GDM1 (cell line): Measurements from ENCODE around the gene DAZAP2.
"Not testable (repeated sequence)": the region's sequence is repeated elsewhere in the genome, so short reads cannot be mapped to it uniquely, and the experiment has no call there.

Source experiments
- DNase-seq: peaks from one replicate; lab custom pipeline; 2025; lab: John Stamatoyannopoulos, UW

Gene DAZAP2

DNA sequence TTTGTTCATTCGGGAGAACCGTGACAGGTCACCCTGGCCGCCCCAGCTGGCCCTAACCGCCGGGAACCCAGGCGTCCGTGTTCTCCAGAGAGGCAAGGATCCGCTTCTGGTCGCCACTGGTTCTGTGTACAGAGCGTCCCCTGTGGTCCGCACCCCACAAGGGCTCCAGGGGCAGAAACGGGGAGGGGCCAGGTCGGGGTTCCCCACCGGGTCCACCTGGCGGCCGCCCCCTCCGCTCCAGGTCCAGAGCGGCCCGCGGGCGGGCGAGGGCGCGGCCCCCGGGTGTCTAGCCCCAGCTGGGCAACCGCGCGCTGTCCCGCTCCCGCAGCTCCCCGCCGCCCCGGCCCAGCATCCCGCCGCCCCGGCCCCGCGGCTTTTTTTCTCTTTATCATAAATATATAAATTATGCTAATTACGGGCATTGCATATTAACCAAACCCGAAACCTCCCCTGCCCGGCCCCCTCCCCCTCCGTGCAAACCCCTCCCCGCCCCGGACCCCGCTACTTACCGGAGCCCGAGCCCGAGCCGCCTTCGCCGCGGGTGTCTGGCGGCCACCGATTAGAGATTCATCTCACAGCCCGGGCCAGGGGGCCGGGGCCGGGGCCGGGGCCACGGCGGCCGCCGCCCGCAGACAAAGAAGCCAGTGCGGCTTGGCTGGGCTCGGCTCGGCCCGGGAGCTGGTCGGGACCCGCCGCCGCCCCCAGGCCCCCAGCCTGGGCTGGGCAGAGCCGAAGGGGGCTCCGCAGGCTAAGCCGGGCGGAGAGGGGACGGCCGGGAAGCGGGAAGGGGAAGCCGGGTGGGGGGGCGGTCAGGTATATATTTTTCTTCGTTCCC, 21.3 kb upstream of the DAZAP2 start:
- DNase-seq, result no peak

DNA sequence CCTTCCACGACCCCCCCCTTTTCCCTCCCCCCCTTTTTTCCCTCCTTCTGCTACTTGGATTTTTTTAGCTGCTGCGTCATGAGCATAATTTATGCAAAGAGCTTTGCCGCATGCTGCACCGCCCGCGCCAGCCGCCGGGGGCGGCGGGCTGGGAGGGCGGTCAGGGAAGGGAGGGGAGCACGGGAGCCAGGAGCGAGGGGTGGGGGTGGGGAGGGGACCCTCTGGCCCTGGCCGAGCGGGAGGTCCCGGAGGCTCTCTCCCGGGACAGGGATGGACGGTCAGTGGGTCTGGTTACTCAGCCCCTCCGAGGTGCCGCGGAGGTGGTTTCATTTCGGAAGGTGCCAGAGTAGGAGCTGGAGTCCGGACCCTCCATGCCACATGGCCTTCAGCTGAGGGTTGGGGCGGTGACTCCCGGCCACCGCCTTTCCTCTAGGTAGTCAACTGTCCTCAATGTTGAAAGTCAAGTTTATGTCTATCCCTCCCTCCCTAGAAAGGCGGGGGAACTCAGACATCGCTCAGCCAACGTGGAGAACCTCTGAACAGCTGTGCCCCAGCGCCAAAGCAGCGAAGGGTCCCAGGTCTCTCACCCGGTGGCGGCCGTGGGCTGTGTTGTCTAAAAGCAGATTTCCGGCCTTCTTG, 20.5 kb upstream of the DAZAP2 start, which contains the start of gene POU6F1:
TSS of gene POU6F1 (minus strand) at position 95 of the 639 bp plus-strand sequence. CDS start 11,226 bp downstream, outside the sequence.
- DNase-seq, result peak; percentile 65

DNA sequence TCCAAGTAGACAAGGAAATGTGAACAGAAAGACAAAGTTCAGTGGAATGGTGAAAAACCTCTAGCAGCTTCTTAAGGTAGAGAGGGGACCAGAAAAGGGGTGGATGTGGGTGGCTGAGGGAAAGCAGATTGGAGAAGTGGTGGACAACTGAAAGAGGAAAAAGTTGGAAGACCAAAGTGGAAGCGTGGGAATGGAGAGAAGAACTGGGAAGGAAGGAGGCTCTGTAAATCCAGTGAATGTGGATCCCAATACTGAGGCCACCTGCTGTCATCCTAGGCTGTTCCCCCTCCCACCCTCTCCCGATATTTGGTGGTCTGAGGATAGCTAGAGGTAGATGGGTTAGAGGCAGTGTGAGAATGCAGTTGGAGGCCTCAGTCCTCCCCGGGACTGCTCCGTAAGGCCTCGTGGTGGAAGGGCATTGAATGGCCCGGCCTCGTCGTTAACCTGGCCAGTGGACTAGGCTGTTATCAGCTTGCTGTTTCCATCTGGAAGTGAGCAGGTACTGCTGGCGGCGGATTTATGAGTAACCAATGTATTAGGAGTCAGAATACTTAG, 19.9 kb upstream of the DAZAP2 start:
- DNase-seq, result no peak

DNA sequence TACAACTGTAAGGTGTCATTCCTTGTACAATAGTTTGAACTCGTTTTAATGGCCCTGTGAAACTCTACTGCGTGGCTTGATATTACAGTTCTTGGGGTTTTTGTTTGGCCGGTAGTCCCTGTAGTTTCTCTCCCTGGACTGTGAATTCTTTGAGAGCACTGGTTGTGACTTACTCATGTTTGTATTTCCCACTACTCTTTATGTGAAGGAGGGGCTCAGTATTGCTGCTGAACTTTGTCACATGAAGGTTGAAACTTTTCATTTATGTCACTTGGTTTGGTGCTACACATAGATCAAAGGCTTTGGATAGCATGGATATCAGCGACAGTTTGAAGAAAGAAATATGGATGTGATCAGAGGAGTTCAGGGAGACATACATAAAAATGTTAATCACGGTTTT, 19.3 kb upstream of the DAZAP2 start:
- no peak for DNase-seq

DNA sequence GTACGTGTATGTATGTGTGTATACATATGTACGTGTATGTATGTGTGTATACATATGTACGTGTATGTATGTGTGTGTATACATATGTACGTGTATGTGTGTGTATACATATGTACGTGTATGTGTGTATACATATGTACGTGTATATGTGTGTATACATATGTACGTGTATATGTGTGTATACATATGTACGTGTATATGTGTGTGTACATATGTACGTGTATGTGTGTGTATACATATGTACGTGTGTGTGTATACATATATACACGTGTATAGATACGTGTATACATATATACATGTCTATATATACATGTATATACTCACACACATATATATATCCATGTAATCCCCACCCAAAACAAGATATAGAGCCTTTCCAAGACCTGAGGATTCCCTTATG, 18.8 kb upstream of the DAZAP2 start:
- DNase-seq, result not testable (repeated sequence)

DNA sequence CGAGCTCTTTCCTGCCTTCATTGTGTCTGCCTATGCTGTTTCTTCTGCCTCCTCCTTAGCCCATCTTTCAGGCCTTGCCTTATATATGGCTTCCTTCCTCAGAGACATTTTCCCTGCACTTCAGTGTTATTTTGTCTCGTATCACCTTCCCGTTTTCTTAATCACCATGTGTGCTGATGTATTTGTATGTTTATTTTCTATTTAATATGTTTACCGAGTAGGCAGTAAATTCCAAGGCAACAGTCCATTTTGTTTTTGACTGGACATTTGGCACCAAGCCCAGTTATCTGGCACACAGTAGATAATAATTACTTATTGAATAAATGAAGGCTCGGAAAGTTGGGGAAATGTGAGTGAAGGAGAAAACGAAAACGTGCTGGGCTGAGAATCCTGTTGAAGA, 16.2 kb upstream of the DAZAP2 start:
- no peak for DNase-seq

DNA sequence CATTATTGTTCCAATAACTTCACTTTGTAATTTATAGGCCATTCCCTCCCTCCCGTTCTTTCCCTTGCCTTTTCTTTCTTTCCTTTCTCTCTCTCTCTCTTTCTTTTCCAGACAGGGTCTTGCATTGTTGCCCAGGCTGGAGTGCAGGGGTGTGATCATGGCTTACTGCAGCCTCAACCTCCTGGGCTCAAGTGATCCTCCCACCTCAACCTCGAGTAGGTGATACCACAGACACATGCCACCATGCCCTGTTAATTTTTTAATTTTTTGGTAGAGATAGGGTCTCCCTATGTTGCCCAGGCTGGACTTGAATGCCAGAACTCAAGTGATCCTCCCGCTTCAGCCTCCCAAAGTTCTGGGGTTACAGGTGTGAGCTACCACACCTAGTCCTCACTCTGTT, 14.0 kb upstream of the DAZAP2 start:
- no peak for DNase-seq

DNA sequence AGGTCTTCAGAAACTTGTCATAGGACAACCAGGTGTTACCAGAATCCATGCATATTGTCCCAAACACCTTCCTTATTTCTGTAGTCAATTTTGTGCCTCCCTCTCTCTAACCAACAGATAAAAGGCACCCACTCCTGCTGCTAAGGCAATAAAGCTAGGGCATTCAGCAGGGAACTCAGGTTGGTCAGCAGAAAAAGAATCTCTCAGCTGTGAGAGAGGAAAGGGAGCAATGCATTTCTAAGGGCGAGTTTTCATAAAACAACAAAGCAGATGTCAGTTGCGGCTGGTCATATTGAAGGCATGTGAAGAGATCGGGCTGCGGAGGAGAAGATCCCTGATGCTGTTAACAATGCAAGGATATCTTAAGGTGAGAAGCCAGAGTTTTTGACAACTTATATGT, 13.4 kb upstream of the DAZAP2 start:
- no peak for DNase-seq

DNA sequence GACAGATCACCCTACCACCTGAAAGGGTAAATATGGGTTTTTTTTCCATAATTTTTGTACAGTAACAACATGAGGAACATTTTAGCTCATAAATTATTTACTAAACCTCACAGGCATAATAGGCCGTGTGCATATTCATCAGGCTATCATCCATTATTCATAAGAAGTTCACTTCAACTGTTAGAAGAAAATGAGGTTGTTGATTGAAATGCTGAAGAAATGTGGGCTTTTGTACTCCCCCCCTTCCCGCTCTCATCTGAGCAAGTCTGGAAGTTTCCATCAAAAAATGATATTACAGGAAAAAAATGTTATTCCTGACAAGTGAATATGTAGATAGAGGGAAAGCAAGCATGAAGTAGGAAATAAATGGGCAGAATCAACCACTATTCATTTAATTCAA, 12.9 kb upstream of the DAZAP2 start:
- DNase-seq, result no peak

DNA sequence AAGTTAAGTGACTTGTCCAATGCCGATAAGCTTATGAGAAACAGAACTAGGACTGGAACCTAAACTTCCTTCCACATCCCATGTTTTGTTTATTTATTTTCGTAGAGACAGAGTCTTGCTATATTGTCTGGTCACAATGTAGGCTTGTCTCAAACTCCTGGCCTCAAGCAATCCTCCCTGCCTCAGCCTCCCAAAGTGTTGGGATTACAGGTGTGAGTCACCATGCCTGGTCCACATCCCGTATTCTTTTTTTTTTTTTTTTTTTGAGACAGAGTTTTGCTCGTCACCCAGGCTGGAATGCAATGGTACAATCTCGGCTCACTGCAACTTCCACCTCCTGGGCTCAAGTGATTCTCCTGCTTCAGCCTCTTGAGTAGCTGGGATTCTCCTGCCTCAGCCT, 11.5 kb upstream of the DAZAP2 start:
- DNase-seq, result not testable (repeated sequence)

DNA sequence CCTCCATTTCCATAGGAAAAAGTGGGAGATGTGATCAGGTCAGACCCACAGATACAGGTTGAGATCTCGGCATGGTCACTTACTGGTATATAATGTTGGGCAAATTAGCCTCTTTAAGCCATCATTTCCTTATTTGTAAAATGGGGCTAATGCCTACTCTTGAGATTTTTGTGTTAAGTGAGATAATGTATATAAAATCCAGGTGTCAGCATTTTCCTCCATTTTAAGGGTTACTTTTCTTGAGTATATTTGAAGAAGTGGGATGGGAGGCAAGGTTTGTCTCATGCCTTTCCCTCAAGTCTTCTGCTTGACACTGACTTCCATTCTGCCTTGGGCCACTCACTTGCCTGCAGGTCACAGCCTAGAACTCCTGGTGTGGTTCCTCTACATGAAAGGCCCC, 10.7 kb upstream of the DAZAP2 start:
- DNase-seq, result no peak

DNA sequence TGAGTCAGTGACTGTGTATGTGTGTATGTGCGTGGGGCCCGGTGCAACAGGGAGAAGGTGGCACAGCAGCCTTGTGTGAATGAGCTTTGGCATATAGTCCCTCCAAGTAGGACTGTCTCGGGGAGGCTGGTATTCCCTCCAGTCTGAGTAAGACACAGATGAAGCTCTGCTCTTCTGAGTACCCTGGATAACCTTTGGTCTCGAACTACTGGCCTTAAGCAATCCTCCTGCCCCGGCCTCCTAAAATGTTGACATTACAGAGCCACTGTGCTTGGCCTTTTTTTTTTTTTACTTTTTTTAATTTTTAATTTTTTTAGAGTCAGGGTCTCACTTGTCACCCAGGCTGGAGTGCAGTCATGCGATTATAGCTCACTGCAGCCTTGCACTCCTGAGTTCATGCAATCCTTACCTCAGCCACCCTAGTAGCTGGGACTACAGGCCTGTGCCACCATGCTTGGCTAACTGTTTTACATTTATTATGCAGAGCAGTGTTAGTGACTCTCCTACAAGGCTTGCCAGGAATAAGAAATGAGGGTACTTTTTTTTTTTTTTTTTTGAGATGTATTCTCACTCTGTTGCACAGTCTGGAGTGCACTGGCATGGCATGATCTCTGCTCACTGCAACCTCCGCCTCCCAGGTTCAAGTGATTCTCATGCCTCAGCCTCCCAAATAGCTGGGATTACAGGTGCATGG, 9.4 kb upstream of the DAZAP2 start:
- no peak for DNase-seq

DNA sequence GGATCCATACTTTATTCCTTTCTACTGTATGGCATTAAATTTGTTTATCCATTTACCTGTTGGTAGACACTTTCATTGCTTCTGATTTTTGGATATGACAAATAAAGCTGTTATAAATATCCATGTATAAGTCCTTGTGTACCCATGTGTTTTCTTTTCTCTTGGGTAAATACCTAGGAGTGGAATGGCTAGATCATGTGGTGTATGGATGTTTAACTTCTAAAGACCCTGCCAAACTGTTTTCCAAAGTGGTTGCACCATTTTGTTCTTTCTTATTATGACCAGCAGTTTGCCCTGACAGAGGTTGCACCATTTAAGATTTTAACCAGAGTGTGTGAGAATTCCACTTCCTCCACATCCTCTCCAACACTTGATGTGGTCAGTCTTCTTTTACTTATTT, 6.0 kb upstream of the DAZAP2 start:
- DNase-seq, result no peak

DNA sequence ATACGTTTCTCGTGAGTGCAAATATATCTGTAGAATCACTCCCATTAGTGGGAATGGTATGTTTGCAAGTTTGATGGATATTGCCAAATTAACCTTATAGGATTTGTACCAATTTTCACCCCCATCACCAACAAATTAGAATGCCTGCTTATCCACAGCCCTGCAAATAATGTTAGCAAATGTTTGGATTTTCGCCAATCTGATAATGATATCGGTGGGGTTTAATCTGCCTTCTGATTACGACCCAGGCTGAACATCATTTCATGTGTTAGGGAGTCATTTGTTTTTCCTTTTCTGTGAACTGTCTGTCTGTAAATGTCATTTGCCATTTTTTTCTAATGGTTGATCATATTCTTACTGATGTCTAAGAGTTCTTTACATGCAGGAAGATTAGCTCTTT, 4.1 kb upstream of the DAZAP2 start:
- no peak for DNase-seq

DNA sequence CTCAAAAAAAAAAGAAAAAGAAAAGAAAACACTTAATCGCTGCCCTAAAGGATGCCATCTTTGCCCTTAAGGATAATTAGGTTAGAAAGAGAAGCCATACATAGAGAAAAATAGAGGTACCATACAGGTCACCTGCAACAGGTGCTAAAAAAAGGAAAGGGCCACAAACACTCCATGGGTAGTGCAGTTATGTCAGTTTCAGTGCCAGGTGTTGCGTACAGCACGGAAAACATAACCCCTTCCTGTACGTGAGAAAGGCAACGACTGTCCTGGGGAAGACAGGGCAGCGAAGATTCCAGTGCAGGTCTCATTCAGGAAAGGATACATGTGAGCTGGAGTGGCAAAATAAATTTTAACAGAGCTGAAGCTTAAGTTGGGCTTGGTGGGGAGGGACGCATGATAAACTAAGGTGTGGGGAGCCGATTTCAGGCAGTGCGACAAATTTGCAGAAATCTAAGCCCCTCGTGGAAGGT, 553 bp upstream of the DAZAP2 start:
- no peak for DNase-seq

DNA sequence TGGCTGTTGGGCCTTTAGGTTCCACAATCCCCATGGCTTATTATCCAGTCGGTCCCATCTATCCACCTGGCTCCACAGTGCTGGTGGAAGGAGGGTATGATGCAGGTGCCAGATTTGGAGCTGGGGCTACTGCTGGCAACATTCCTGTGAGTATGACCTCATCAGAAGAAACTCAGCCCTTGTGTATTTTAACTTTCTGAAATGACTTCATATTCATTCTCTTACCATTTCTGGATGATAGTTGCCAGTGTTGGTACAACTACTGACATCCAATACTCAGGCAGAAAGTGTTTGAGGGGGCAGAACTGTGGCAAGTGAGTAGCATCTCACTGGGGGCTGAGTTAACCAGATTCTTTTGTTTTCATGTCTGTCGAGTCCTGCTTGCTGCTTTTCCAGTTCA, 2.3 kb downstream of the DAZAP2 start:
- DNase-seq, result no peak

DNA sequence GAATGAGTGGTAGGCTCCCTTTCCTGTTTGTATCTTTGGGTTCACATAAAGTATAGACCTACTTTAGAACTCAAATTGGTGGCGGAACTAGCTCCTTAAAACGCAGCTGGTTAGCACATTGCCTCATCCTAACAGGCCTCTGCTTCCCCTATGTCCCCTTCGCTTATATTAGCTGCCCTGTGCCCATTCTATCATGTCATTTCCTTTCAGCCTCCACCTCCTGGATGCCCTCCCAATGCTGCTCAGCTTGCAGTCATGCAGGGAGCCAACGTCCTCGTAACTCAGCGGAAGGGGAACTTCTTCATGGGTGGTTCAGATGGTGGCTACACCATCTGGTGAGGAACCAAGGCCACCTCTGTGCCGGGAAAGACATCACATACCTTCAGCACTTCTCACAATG, 3.5 kb downstream of the DAZAP2 start:
- no peak for DNase-seq

DNA sequence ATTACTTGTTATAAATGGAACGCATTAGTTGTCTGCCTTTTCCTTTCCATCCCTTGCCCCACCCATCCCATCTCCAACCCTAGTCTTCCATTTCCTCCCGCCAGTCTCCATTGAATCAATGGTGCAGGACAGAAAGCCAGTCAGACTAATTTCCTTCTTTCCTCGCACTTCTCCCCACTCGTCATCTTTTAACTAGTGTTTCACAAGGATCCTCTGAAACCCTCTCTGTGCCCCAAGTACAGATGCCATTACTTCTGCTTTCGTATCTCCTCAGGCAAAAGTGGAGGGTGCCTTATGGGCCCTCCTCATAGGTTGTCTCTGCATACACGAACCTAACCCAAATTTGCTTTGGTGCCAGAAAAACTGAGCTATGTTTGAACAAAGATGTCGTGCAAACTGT, 4.2 kb downstream of the DAZAP2 start:
- DNase-seq, result no peak

DNA sequence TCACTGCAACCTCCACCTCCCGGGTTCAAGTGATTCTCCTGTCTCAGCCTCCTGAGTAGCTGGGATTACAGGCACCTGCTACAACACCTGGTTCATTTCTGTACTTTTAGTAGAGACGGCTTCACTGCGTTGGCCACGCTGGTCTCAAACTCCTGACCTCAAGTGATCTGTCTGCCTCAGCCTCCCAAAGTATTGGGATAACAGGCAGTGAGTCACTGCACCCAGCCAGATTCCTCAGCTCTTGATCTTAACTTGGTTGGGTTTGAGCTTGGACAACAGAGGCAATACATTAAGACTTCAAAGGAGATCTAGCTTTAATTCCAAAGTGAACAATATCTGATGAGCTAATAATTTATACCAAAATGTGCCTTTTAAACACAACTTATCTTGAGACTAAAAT, 5.6 kb downstream of the DAZAP2 start:
- no peak for DNase-seq

DNA sequence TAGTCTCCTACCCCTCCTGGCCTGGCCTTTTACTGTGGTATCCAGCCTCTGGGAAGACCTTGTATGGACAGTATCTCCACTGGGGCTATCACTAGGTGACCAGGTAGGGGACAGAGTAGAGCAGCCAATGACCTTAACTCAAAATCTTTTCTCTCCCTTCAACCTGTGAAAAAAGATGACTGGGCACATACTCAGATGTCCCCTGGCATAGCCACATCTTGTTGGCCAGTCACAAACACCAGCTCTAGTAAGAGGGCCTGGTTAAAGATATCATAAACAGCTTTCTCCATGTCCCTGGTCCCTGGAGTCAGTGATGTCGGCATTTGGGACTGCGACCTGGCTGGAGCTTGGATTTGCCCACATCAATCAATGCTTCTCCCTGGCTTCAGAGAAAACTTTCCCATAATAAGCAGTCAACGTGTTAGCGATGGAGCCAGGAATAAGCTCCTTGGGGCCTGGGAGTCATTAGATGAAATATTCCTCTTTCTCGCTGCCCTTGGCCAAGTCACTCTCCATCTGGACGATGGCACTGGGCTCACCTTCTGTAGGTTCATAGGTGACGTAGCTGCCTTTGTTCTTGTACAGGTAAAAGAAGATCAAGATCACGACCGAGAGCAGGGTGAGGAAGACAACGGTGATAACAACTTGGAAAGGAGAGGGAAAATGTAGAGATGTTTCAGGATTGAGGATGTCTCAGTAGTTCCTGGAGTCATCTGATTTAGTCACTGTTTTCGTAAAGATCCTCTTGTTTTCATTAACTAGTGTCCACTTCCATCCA, 7.0 kb downstream of the DAZAP2 start:
- DNase-seq, result no peak

DNA sequence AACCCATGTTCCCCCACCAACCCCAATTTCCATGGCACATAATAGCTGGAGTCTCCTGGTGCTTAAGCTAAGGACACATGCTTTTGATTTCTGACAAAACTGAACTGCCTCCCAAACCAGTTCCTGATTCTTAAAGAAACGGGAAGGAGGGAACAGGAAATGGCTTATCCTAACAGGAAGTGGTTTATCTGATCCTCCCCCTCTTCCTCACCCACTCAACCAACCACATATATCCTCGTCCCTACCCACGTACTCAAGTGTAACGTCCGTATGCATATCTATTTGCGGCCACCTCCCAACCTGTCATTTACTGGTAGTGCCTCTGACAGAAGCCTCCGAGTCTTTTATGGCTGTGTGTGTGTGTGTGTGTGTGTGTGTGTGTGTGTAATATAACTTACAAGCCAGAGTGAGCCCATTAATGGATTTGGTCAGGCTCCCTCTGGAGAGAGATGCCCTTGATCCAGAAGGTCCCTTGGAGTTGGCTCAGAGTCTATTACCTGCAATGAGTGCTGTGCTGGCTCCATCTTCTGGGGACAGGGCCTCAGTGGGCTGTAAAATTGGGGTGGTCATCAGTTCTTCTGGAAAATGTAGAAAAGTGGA, 7.7 kb downstream of the DAZAP2 start:
- peak; percentile 91 for DNase-seq
